K562 (cell line): ENCODE data around the gene SERPINE2. TPM values are rescaled to one million over a fixed set of nuclear protein-coding genes. Genes with fewer than 3 reads are reported as not detected.

Experiments used
- ATAC-seq: fragments of 200-7000 bp; cut with Tn5 transposase; 3 replicates; pipeline ENCODE4 v1.9.1; 2020; ENCODE audit warnings: moderate library complexity
- BruUV-seq: library from RNA; stranded (reverse); fragments of 400-500 nt; replicated peaks from 2 replicates; lab custom pipeline; 2021; lab: Mats Ljungman, UMichigan
- CTCF ChIA-PET: fragments of 300-600 bp; formaldehyde crosslinking; extraction: SDS; loops from one replicate; lab custom pipeline; 2021; ENCODE audit warnings: low intra/inter-chr PET ratio; lab: Yijun Ruan, JAX
- POLR2A ChIA-PET: fragments of 300-600, 350-650 bp; sonication (Branson Sonifier 250); formaldehyde crosslinking; extraction: SDS; loops from one replicate; lab custom pipeline; 2021; ENCODE audit warnings: antibody characterized with exemption, inconsistent platforms; lab: Yijun Ruan, JAX
- DNase-seq, 4 experiments: peaks; one replicate each; pipeline versions ENCODE4 v3.0.0 to v3.0.0-alpha.2; 2011 to 2018; ENCODE audit warnings: low spot score in 3 of 4, mixed read lengths in 3 of 4; ENCODE audit errors: extremely low read depth in 1 of 4
- FAIRE-seq: peaks from 2 replicates; lab custom pipeline; 2011; peaks lifted over from hg19 to GRCh38; lab: Jason Lieb, UNC
- H2AFZ ChIP-seq: 2 replicates; pipeline ENCODE4 v1.6.0; 2011; ENCODE audit warnings: low read depth, low read length, control low read depth, inconsistent platforms
- H3K27ac ChIP-seq: fragments of 200-600 bp; 3 replicates; pipeline ENCODE4 v1.8.0; 2011; ENCODE audit warnings: low read depth, mild to moderate bottlenecking, control low read depth, inconsistent platforms, low read length, moderate library complexity, mixed read lengths; ENCODE audit errors: extremely low read depth
- H3K27me3 ChIP-seq, 2 experiments: fragments of 300-600 bp in 1 of 2; 2 replicates in 1 of 2; 3 replicates in 1 of 2; pipeline versions ENCODE4 v1.6.0 to v1.8.0; 2011; ENCODE audit warnings: inconsistent platforms in 2 of 2, low read length in 2 of 2, mild to moderate bottlenecking in 1 of 2, mixed read lengths in 1 of 2, moderate library complexity in 1 of 2; ENCODE audit not compliant: control insufficient read depth in 2 of 2, insufficient read depth in 2 of 2
- H3K36me3 ChIP-seq: fragments of 300-600 bp; 3 replicates; pipeline ENCODE4 v1.8.0; 2011; ENCODE audit warnings: mild to moderate bottlenecking, low read length, inconsistent platforms; ENCODE audit not compliant: control insufficient read depth, insufficient read depth
- H3K4me1 ChIP-seq, 2 experiments: fragments of 200-600 bp in 1 of 2; replicated peaks in 1 of 2; 2 replicates in 1 of 2; 3 replicates in 1 of 2; pipeline versions ENCODE4 v1.5.1 to v1.8.0; 2011; ENCODE audit warnings: inconsistent platforms in 2 of 2, low read length in 2 of 2, mild to moderate bottlenecking in 1 of 2, mixed read lengths in 1 of 2, moderate library complexity in 1 of 2; ENCODE audit not compliant: control insufficient read depth in 2 of 2, insufficient read depth in 2 of 2
- H3K4me2 ChIP-seq: 2 replicates; pipeline ENCODE4 v1.6.1; 2011; ENCODE audit warnings: low read length, control low read depth, inconsistent platforms, mixed read lengths; ENCODE audit not compliant: insufficient read depth
- H3K4me3 ChIP-seq: fragments of 200-600 bp; sonication (generic), shearing (Covaris generic); 2 replicates; pipeline ENCODE4 v1.5.1; 2016; ENCODE audit warnings: control low read depth, inconsistent platforms
- H3K79me2 ChIP-seq: fragments of 200-600 bp; 3 replicates; pipeline ENCODE4 v1.8.0; 2011; ENCODE audit warnings: low read length, inconsistent platforms; ENCODE audit not compliant: control insufficient read depth, insufficient read depth
- H3K9ac ChIP-seq, 2 experiments: 2 replicates each; pipeline versions ENCODE4 v1.6.0 to v1.6.1; 2011; ENCODE audit warnings: low read depth in 2 of 2, low read length in 2 of 2, control low read depth in 1 of 2, inconsistent platforms in 1 of 2, mild to moderate bottlenecking in 1 of 2, mixed read lengths in 1 of 2; ENCODE audit not compliant: insufficient read depth in 1 of 2
- H3K9me1 ChIP-seq: one replicate; pipeline ENCODE4 v1.6.0; 2011; ENCODE audit warnings: inconsistent platforms, mild to moderate bottlenecking, low read length, moderate library complexity; ENCODE audit not compliant: control insufficient read depth, insufficient read depth
- H3K9me3 ChIP-seq: replicated peaks from 2 replicates; pipeline ENCODE4 v1.5.1; 2011; ENCODE audit warnings: low read depth, low read length, inconsistent platforms; ENCODE audit not compliant: control insufficient read depth, insufficient read depth
- H4K20me1 ChIP-seq: replicated peaks from 2 replicates; pipeline ENCODE4 v1.6.1; 2011; ENCODE audit warnings: low read length, inconsistent platforms, mixed read lengths; ENCODE audit not compliant: control insufficient read depth, insufficient read depth
- CBX1 ChIP-seq: sonication (generic); IDR thresholded peaks from 2 replicates; pipeline ENCODE4 v1.6.1; 2016; ENCODE audit warnings: antibody characterized with exemption, low read depth, mild to moderate bottlenecking
- CHD1 ChIP-seq: fragments of 200-600 bp; sonication (generic); IDR thresholded peaks from one replicate; pipeline ENCODE4 v1.6.1; 2012; ENCODE audit warnings: mild to moderate bottlenecking, moderate library complexity, low read length, inconsistent platforms
- ETV1 ChIP-seq: fragments of 450-650 bp; conservative IDR thresholded peaks from 2 replicates; pipeline ENCODE4 v1.6.1; 2016; ENCODE audit warnings: missing genetic modification characterization, control low read depth, low read depth, missing compliant biosample characterization
- HNRNPUL1 ChIP-seq: fragments of 200-400 bp; formaldehyde crosslinking; IDR thresholded peaks from 2 replicates; pipeline ENCODE4 v1.6.1; 2017; ENCODE audit warnings: low read length
- NFYB ChIP-seq: IDR thresholded peaks from 2 replicates; pipeline ENCODE4 v1.6.1; 2011; ENCODE audit warnings: mild to moderate bottlenecking, moderate library complexity; ENCODE audit not compliant: insufficient read length; ENCODE audit errors: extremely low read depth
- PURB ChIP-seq: sonication (generic); formaldehyde crosslinking; IDR thresholded peaks from 2 replicates; pipeline ENCODE4 v1.9.0; 2021; ENCODE audit warnings: low read depth, mild to moderate bottlenecking, missing genetic modification reagents
- SMARCA5 ChIP-seq: fragments of 450-650 bp; IDR thresholded peaks from 2 replicates; pipeline ENCODE4 v1.6.1; 2016
- TRIM28 ChIP-seq: fragments of 450-650 bp; IDR thresholded peaks from 2 replicates; pipeline ENCODE4 v1.6.1; 2017
- ZKSCAN8 ChIP-seq: fragments of 200-800 bp; sonication (Bioruptor generic); IDR thresholded peaks from 2 replicates; pipeline ENCODE4 v1.6.1; 2016; ENCODE audit warnings: missing genetic modification characterization, missing compliant biosample characterization
- ZNF140 ChIP-seq: fragments of 250-450 bp; sonication (Bioruptor Pico); IDR thresholded peaks from 2 replicates; pipeline ENCODE4 v1.8.0; 2021; ENCODE audit warnings: moderate library complexity, mild to moderate bottlenecking, inconsistent platforms
- ZNF766 ChIP-seq: fragments of 200-800 bp; sonication (Bioruptor generic); conservative IDR thresholded peaks from 2 replicates; pipeline ENCODE4 v1.6.1; 2016; ENCODE audit warnings: missing genetic modification characterization, missing compliant biosample characterization
- WGBS: fragments of 100-300 bp; shearing (Covaris generic); methylation state at CpG from one replicate; pipeline ENCODE4 v1.1.6; 2016; ENCODE audit warnings: low coverage, mixed read lengths; ENCODE audit not compliant: insufficient coverage; ENCODE audit errors: missing lambda C conversion rate; 5-methylcytosine and 5-hydroxymethylcytosine counted together
- in situ Hi-C: fragments of 300-500 bp; cut with MboI; formaldehyde crosslinking; loops from 4 replicates; pipeline ENCODE4 v1.15.0; 2018; ENCODE audit warnings: inconsistent platforms, mixed read lengths
- intact Hi-C: fragments of 100-400 bp; cut with micrococcal nuclease; formaldehyde crosslinking; loops from 2 replicates; pipeline ENCODE4 v1.14.2; 2022
- polyA plus RNA-seq, 8 experiments: library from polyadenylated mRNA; depleted of rRNA in 4 of 8; stranded (reverse) in 5 of 8; unstranded in 3 of 8; fragments of >200 nt; fragmentation: Nextera tagmentation in 2 of 8; fragmentation: Illumina TruSeq in 1 of 8; extraction: Ambion mirVana in 2 of 8; extraction: Trizol in 1 of 8; gene quantifications; 2 replicates each; pipeline versions ENCODE4 v1.2.1 to v1.2.3, GENCODE V29; 2011 to 2014; ENCODE audit warnings: inconsistent platforms in 1 of 8, missing spikeins in 1 of 8
- total RNA-seq, 7 experiments: library from RNA; depleted of rRNA in 6 of 7; stranded (reverse); fragments of >200 nt in 6 of 7; fragmentation: Illumina TruSeq in 2 of 7; extraction: Trizol in 2 of 7; gene quantifications; 2 replicates each; pipeline versions ENCODE4 v1.2.1 to v1.2.3, GENCODE V29; 2011 to 2021; ENCODE audit warnings: low replicate concordance in 1 of 7
- TF ChIP-seq, protein P1 (sequence below): fragments of 450-650 bp; formaldehyde crosslinking; conservative IDR thresholded peaks from 2 replicates; pipeline ENCODE4 v1.4.0; 2022; ENCODE audit warnings: mild to moderate bottlenecking, missing genetic modification characterization
- TF ChIP-seq, protein P2 (sequence below): fragments of 250-450 bp; sonication (Bioruptor Pico); IDR thresholded peaks from 2 replicates; pipeline ENCODE4 v1.5.0; 2020; ENCODE audit warnings: mild to moderate bottlenecking, borderline replicate concordance
- TF ChIP-seq, protein P3 (sequence below): sonication (generic); IDR thresholded peaks from 2 replicates; pipeline ENCODE4 v1.6.1; 2016
- TF ChIP-seq, protein P4 (sequence below): fragments of 250-450 bp; sonication (Bioruptor Pico); IDR thresholded peaks from 2 replicates; pipeline ENCODE4 v1.8.0; 2022; ENCODE audit warnings: inconsistent platforms
- TF ChIP-seq, protein P5 (sequence below): IDR thresholded peaks from 2 replicates; pipeline ENCODE4 v1.6.1; 2011; ENCODE audit not compliant: insufficient read length; ENCODE audit errors: extremely low read depth

The SERPINE2 gene
- total and polyA plus RNA-seq, 9 of the 15 experiments (the other 6 are each of a cell fraction or from before 2014, with no cell fraction given) = 0.03 to 0.16 (median 0.13) TPM; not detected in 6

DNA sequence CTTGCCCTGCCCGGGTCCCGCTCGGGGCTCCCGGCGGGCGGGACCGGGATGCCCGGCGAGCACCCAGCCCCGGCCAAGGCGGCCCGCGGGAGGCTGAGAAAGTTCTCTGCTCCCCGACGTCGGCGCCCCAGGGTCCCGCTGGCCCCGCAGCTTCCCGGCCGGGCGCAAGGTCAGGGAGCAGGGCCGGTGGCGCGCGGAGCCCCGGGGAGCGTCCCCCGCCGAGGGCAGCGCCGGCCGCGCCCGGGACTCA is 331 bp downstream of the SERPINE2 start:
- Histone ChIP-seq H3K27ac (no peak overlapping the region), H3K9ac (no peak overlapping the region), H2AFZ (no peak overlapping the region), H3K4me2 (no peak overlapping the region), H3K79me2 (no peaks in the 10 kb centered on the region), H3K36me3 (no peaks in the 10 kb centered on the region), H3K4me3 (no peak overlapping the region), H3K27me3 (peaks cover 7 to 34% of the 10 kb centered on the region in 2 experiments; a peak in 3 of 5 replicates), H3K9me1 (no peaks in the 10 kb centered on the region), H4K20me1 (no peaks in the 10 kb centered on the region), H3K9me3 (no peaks in the 10 kb centered on the region), H3K4me1 (peaks cover 0 to 8% of the 10 kb centered on the region in 2 experiments; a peak in 1 of 5 replicates)
- intact Hi-C loops = no loop called here
- BruUV-seq = no TSS peak
- POLR2A ChIA-PET = no interaction called here
- DNase-seq (no peak), ATAC-seq (no peak), FAIRE-seq (no peak)
- CTCF ChIA-PET = no interaction called here
- 5% methylated on average over 12 of the region's 35 CpGs for WGBS
- in situ Hi-C loops = no loop called here
- no peak for TF ChIP-seq HNRNPUL1
- no peak for TF ChIP-seq NFYB
- TF ChIP-seq ZNF140 = no peak
- TF ChIP-seq, protein P1, sequence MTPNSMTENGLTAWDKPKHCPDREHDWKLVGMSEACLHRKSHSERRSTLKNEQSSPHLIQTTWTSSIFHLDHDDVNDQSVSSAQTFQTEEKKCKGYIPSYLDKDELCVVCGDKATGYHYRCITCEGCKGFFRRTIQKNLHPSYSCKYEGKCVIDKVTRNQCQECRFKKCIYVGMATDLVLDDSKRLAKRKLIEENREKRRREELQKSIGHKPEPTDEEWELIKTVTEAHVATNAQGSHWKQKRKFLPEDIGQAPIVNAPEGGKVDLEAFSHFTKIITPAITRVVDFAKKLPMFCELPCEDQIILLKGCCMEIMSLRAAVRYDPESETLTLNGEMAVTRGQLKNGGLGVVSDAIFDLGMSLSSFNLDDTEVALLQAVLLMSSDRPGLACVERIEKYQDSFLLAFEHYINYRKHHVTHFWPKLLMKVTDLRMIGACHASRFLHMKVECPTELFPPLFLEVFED (CRISPR knock-in tag) = no peak
- no peak for TF ChIP-seq ETV1 (tag)
- no peak for TF ChIP-seq ZNF766 (CRISPR knock-in tag)
- TF ChIP-seq, protein P2, sequence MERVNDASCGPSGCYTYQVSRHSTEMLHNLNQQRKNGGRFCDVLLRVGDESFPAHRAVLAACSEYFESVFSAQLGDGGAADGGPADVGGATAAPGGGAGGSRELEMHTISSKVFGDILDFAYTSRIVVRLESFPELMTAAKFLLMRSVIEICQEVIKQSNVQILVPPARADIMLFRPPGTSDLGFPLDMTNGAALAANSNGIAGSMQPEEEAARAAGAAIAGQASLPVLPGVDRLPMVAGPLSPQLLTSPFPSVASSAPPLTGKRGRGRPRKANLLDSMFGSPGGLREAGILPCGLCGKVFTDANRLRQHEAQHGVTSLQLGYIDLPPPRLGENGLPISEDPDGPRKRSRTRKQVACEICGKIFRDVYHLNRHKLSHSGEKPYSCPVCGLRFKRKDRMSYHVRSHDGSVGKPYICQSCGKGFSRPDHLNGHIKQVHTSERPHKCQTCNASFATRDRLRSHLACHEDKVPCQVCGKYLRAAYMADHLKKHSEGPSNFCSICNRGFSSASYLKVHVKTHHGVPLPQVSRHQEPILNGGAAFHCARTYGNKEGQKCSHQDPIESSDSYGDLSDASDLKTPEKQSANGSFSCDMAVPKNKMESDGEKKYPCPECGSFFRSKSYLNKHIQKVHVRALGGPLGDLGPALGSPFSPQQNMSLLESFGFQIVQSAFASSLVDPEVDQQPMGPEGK (CRISPR knock-in tag) = no peak
- no peak for TF ChIP-seq TRIM28
- no peak for TF ChIP-seq CHD1
- TF ChIP-seq, protein P3, sequence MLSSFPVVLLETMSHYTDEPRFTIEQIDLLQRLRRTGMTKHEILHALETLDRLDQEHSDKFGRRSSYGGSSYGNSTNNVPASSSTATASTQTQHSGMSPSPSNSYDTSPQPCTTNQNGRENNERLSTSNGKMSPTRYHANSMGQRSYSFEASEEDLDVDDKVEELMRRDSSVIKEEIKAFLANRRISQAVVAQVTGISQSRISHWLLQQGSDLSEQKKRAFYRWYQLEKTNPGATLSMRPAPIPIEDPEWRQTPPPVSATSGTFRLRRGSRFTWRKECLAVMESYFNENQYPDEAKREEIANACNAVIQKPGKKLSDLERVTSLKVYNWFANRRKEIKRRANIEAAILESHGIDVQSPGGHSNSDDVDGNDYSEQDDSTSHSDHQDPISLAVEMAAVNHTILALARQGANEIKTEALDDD = no peak
- no peak for TF ChIP-seq CBX1
- TF ChIP-seq SMARCA5 = no peak
- TF ChIP-seq ZKSCAN8 (CRISPR knock-in tag) = no peak
- TF ChIP-seq, protein P4, sequence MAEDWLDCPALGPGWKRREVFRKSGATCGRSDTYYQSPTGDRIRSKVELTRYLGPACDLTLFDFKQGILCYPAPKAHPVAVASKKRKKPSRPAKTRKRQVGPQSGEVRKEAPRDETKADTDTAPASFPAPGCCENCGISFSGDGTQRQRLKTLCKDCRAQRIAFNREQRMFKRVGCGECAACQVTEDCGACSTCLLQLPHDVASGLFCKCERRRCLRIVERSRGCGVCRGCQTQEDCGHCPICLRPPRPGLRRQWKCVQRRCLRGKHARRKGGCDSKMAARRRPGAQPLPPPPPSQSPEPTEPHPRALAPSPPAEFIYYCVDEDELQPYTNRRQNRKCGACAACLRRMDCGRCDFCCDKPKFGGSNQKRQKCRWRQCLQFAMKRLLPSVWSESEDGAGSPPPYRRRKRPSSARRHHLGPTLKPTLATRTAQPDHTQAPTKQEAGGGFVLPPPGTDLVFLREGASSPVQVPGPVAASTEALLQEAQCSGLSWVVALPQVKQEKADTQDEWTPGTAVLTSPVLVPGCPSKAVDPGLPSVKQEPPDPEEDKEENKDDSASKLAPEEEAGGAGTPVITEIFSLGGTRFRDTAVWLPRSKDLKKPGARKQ (CRISPR knock-in tag) = no peak
- TF ChIP-seq PURB (CRISPR knock-in tag) = no peak
- TF ChIP-seq, protein P5, sequence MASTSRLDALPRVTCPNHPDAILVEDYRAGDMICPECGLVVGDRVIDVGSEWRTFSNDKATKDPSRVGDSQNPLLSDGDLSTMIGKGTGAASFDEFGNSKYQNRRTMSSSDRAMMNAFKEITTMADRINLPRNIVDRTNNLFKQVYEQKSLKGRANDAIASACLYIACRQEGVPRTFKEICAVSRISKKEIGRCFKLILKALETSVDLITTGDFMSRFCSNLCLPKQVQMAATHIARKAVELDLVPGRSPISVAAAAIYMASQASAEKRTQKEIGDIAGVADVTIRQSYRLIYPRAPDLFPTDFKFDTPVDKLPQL = no peak
